Stimulated activated CD8-positive, alpha-beta memory T cell treated with anti-CD3 and anti-CD28 coated beads, Interleukin-7, amount 100 ng/mL, for 48 hours (primary cell): Measurements from ENCODE around the gene RTTN.
"Not testable (repeated sequence)": the region's sequence is repeated elsewhere in the genome, so short reads cannot be mapped to it uniquely, and the experiment has no call there.

Experiments used
- DNase-seq, 2 donors: peaks; one replicate each; pipeline ENCODE4 v3.0.0-alpha.2; 2020; ENCODE audit warnings: low read depth in 1 of 2; ENCODE audit errors: extremely low read depth in 1 of 2

RTTN gene, protein sequence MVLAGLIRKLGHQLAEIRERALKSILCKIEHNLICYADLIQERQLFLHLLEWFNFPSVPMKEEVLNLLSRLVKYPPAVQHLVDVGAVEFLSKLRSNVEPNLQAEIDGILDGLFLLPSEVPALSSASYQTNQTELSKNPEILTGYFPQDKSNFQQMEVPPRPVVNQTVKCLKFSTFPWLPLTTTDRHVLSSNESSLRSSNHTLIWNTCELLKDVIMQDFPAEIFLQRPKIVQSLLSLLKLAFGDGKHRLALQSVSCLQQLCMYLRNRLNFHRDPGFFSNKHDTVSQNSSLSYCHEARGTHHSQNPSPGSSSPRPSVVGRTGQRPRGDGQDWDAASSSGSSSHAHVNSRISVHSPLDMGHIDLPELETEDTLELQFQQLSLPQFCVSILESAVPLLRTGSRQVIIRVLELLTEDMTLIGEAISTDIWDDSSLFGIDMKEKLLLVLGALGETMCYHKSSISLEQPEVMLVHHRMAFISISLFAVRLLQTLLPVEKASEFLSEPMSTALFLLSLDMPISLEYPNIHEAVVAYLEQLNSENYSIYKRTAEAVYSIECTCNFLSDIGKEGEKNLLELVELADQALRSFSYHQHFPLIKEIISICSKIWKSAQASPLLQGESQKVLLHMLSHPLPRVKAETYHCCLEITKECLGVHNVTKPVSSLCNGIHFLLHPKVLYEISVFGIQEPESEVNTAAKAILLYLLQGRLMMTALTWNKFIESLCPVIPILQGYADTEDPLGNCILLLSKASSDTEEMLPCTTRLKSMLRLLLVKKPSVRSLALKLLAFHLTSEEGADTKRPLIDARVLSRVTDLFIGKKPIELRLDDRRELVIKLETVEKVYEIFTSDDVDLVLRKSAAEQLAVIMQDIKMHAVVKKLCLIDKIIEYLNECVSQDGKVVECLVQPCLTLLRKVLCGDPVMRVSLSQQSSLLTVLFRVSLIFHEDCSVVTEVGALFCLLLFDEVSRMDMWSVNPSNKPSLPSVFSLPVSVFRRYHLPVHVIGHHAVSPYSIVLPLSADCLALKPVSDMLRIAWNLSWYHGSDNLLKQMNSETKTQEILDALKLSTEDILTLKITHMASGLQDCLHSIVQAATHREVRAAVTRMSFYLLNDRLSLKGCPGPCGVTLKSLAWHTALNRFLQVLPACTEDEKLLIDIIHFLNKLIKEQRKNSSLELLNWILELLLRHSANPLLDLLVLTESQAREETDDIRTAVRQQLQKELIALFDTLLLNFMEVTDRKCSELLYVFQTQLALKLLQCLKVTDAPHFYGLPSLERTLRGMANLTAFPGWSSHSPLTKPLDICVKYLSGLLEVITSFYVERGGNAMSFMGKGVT (N-terminal part only)

GRCh38 chr18:70205421-70206397 is at the start of gene RTTN:
Gene RTTN, minus strand, starts transcription at chr18:70205687. Its CDS starts 29 bp downstream, at chr18:70205658.
- DNase-seq = peak; percentile 82 to 84

- DNase-seq = no peak
Observed at GRCh38 chr18:70250781-70251180, 45.3 kb upstream of the RTTN start.

GRCh38 chr18:70249861-70250260 is 44.4 kb upstream of the RTTN start:
- not testable (repeated sequence) for DNase-seq

DNA sequence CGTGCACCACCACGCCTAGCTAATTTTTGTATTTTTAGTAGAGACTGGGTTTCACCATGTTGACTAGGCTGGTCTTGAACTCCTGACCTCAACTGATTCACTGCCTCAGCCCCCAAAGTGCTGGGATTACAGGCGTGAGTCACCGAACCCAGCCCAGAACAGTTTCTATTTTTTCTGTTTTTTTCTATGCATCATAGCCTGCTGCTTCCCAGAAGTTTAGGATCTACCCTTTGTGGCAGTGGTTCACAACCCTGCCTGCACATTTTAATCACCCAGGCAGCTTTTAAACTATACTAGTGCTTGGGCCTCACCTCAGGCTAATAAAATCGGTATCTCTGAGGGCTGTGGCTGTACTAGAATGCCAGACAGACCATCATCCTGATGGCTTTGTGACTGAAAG is 43.6 kb upstream of the RTTN start:
- DNase-seq = no peak

DNA sequence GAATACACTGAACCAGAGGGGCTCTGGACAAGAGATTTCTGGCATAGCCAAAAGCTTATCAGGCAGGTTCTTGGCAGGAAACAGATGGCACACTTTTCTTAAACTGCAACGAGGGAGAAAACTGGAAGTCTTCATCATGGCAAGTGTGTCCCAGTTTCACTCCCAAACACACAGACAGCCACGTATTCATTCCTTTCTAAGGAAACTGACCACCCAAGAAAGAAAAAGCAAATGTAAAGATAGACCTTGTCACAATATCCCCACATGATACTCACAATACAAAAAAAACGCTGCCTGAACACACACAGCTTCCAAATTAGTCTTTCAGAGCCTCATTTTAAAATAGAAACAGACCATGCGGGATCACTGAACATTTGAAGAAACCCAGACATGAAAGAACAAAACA is 40.6 kb upstream of the RTTN start:
- no peak for DNase-seq

DNA sequence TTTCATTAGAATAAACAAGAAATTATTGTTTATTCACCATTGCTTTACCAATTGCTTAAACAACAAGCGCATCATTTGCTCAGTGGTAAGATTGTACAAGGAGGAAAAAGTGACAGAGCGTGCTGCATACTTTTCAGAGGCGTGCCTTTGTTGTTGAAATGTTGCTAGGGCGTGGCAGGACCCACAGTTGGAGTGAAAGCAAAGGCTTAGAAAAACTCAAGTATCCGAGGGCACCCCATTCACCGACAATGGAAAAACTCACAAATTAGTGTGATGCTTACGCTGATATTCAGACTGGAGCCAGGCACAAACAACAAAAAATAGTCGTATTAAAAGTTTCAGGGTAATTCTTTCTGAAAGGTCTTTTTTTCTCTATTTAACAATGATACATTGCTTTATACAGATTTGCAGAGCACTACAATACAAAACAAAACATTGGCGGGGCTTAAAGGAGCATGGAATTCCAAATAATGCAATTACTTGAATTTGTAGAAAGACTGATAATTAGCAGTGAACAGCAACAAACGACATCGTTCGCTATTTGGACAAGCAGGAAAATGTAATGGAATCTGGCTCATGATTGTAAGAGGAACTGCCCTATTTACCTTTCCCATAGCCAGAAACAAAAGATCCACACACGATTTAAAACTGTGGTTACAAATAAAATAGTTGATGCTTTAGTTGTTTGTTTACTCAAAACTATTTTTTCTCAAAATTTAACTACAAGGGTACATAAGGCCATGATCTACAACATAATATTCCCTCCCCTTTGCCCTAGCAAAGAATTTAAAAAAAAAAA is 37.8 kb upstream of the RTTN start:
- no peak for DNase-seq

GRCh38 chr18:70236921-70237320 is 31.4 kb upstream of the RTTN start:
- DNase-seq = not testable (repeated sequence)

DNA sequence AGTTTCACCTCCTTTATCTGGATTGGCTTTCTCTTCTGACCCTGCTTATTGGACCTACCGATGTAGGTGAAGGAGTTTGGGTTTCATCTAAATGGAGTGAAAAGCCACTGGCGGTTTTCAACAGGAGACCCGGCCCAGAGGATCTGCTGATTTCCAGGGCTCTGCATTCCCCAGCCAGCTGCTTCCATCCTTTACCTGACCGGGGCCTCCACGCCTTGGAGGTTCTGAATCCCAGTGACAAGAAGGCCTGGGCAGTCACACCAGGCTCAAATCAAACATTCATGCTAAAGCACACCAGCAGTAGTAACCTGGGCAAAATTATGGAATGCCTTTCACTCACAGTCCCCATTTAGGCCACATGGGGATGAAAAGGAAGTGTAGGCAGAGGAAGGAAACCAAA is 30.0 kb upstream of the RTTN start:
- DNase-seq = no peak

GRCh38 chr18:70234667-70235459 is 29.4 kb upstream of the RTTN start:
- DNase-seq = no peak

DNA sequence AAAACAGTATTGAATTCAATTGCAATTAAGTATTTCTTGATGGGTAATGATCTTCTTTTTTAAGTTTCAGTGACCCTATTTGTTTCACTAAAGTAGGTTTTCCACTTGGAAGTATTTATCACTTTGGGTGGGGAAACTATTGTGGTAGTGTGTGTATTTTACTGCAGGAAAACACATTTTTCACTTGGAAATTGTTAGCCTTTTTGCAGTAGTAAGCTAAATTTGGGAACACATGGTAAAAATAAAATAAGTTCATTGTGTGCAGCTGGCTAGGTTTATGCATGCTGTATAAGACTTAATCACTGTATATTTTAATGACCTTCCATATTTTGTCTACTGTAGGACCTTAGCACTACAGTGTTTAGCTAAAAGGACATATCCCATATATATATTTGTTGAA is 28.5 kb upstream of the RTTN start:
- no peak for DNase-seq

DNA sequence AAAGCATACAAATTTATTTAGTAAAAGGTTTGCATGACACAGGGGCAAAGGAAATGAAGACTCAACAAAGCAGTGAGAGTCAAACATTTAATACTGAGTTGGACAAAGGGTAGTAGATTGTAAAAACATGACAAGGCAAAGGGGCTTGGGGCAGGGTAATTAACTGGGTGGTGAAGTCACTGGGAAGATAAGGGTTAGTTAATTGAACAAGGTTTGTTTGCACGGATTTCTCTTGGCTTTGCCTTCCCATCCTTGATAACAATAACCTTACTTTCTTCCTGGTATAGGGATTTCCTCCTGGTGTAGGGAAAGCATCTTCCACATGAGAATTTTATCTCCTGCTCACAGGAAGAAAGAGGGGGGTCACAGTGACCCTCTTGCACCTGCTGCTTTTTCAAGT is 26.8 kb upstream of the RTTN start:
- no peak for DNase-seq

DNA sequence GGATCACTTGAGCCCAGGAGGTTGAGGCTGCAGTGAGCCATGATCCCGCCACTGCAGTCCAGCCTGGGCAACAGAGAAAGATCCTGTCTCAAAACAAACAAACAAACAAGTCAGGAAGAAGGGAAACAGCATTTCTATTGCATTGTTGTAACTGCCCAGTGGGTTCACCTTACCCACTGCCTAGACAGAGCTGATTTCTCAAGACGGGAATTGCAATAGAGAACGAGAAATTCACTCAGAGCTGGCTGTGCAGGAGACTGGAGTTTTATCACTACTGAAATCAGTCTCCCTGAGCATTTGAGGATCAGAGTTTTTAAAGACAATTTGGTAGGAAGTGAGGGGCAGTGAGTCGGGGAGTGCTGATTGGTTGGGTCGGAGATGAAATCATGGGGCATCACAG is 24.2 kb upstream of the RTTN start:
- DNase-seq = no peak

GRCh38 chr18:70228536-70228935 is 23.0 kb upstream of the RTTN start:
- no peak for DNase-seq

DNA sequence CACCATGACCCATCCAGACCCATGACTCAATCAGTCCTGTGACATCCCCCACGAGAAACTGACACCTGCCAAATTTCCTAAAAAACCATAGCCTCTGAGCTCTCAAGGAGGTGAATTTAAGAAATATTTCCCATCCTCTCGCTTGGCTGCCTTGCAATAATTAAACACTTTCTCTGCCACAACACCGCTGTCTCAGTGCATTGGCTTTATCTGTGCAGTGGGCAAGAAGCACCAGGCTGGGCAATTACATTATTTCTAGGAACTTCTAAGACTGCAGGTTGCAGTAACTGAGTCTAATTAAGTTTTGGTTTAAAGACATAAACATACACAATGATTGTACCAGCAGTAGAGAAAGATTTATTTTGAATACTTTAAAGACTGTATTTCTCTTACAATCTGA is 22.0 kb upstream of the RTTN start:
- no peak for DNase-seq

DNA sequence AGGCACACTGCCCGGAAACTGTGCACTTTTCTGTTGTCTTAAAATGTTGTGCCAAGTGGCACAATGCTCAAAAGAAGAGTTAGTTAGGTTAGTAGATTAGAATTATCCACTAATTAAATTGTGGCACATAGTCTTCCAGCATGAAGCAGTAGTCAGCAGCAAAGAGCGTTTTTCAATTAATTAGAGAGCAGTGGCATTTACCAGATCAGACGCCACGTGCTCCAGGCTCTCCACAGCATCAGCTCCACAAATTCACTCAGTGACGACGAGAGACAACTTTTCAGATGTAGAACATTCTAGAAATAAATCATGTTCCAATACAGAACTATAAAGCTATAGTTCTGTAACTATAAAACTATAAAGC is 16.4 kb upstream of the RTTN start:
- DNase-seq = no peak

- DNase-seq = no peak
Observed at GRCh38 chr18:70221156-70221914, 15.8 kb upstream of the RTTN start.

- DNase-seq = no peak
Observed at GRCh38 chr18:70220628-70221027, 15.1 kb upstream of the RTTN start.

DNA sequence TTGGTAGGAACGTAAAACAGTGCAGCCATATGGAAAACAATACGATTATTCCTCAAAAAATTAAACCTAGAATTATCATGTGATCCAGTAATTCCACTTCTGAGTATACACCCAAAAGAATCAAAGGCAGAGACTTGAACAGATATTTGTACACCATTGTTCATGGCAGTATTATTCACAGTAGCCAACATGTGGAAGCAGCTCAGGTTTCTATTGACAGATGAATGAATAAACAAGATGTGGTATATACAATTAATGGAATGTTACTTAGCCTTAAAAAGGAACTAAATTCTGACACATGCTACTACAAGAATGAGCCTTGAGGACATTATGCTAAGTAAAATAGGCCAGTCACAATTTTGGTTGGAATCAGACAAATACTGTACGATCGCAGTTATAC is 14.2 kb upstream of the RTTN start:
- no peak for DNase-seq
